ENCODE results near the gene SYDE2.
"Not testable (repeated sequence)": the region's sequence is repeated elsewhere in the genome, so short reads cannot be mapped to it uniquely, and the experiment has no call there.

Gene SYDE2

DNA sequence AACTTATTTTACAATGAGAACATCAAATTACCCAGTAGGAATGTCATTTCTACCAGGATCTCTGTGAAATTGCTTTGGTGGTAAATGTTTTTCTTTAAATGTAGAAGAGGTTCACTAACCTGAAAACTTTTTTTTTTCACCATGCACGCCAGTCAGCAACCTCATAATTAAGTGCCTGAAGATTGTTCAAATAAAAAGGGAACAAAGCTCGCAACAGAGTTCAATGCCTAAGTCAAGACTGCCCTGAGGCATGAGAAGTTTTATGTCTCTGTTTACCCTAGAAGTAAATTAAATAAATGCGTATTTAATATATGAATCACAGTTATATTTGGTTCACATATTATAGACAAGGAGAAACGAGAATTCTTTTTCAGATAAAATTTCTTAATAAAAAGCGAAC, 13.8 kb upstream of the SYDE2 start:
- no peak for DNase-seq (ENCODE audit: low read depth in 2 of 2)

GRCh38 chr1:85208488-85208887, 7.7 kb upstream of the SYDE2 start:
- no peak for DNase-seq (ENCODE audit: low read depth in 2 of 2)

- no peak for DNase-seq (ENCODE audit: low read depth in 2 of 2)
These were observed 2.9 kb upstream of the SYDE2 start for GRCh38 chr1:85203573-85204171.

- no peak for DNase-seq (ENCODE audit: low read depth in 2 of 2)
These were observed 2.0 kb upstream of the SYDE2 start for GRCh38 chr1:85202864-85203255.

DNA sequence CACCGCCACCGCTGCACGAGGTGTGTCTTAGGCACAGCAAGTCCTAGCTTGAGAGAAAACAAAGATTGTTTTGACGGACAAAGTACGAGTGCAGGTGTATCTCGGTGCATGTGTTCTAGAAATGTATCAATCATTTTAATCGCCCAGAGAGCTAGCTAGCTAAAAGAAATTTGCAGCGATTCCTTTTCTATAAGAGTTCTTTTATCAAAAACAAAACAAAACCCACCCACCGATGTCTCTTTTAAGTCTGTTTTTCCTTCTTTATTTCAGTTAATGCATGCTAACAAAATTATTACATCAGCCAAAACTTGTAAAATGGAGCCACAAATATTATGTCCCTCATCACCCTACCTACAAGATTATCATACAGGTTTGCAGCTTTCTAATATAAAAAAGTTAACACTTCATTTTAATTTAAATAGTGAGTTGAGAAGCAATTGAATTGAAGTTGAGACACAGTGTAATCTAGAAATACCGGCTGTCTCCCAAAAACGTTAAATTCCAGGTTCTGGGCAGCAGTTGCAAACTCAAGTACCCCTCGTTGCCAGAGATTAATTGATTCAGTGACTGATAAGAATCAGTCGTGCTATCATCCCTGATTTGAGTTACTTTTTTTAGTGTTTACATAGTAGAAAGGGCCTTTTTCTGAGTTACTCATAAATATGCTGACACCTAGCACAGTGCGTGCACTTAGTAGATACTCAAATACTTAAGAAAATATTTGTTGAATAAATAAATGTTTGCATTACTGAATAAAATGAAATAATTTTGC, 1.5 kb upstream of the SYDE2 start:
- no peak for DNase-seq (ENCODE audit: low read depth in 2 of 2)

GRCh38 chr1:85201340-85202091, 700 bp upstream of the SYDE2 start:
- peak; percentile 36 to 37 for DNase-seq (ENCODE audit: low read depth in 2 of 2)

DNA sequence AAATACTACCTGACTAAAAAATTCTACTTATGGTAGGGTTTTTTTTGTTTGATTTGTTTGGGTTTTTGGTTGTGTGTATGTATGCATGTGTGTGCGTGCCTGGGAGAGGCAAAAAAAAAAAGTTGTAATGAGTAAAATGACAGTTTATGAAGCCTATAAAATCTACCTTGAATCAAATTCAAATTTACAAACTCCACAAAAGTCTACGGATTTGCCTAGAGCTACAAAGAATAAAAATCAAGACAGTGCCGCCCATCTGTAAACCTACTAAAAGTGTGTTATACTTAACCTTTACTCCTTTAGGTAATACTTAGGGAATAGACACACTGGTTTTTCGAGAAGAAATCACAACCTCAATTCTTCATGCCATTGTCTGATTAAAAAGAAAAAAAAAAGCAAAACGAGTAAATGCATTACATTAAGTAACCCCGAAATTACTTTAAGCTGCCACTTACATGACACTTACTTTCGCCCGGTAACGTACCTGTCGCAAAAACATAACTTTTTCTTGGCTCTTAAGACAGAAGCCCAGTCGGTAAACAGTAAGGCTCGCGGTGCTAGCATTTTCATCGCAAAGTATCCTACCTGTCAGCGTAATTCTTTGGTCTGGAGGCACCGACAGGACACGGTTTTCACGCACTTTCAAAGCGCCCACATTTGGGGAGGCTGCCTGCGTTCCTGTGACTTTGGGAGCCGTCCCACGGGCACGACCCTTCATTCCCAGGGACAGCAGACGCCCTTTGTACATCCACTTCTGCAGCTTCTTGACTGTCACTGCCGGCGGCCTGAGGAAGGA, 951 bp downstream of the SYDE2 start:
- DNase-seq (ENCODE audit: low read depth in 2 of 2): no peak

- no peak for DNase-seq (ENCODE audit: low read depth in 2 of 2)
These were observed 2.0 kb downstream of the SYDE2 start for GRCh38 chr1:85198864-85199263.

GRCh38 chr1:85196358-85196757, 4.5 kb downstream of the SYDE2 start:
- no peak for DNase-seq (ENCODE audit: low read depth in 2 of 2)

DNA sequence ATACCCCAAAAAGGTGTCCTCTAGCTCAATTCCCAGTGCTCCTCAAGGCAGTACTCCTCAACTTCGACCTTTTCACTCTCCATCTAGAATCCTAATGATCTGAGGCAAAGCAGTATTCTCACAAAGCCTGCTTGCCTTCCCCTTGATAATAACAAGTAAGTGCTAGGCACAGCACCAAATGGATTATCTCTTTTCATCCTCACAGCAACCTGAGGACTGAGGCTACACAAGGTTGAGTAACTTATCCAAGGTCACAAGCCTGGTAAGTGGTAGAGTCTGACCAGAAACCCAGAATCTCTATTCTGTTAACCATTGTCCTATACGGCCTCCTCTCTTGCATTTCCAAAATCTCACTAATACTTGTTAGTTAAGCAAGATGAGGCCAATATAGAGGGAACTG, 5.1 kb downstream of the SYDE2 start:
- no peak for DNase-seq (ENCODE audit: low read depth in 2 of 2)

GRCh38 chr1:85192129-85192528, 8.7 kb downstream of the SYDE2 start:
- not testable (repeated sequence) for DNase-seq (ENCODE audit: low read depth in 2 of 2)

- DNase-seq (ENCODE audit: low read depth in 2 of 2): no peak
These were observed 11.7 kb downstream of the SYDE2 start for GRCh38 chr1:85189120-85189519.

GRCh38 chr1:85188530-85188929, 12.3 kb downstream of the SYDE2 start:
- no peak for DNase-seq (ENCODE audit: low read depth in 2 of 2)

- not testable (repeated sequence) for DNase-seq (ENCODE audit: low read depth in 2 of 2)
These were observed 13.8 kb downstream of the SYDE2 start for GRCh38 chr1:85187021-85187420.

DNA sequence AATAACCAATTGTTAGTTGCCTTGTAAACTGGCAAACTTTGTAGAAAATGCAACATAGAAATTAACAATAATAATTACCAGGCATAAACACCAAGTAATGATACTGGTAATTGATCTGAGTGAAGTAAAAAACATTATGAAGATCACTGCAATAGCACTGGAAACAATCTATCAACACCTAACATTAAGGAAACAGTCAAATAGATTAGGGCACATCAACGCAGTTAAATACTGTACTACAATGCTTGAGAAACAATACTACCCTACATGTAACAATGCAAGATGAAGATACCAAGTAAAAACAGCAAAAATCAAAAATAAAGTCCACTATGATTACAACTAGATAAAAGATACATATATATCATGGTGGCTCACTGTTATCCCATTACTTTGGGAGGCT, 16.6 kb downstream of the SYDE2 start:
- DNase-seq (ENCODE audit: low read depth in 2 of 2): no peak

GRCh38 chr1:85182700-85183099, 18.1 kb downstream of the SYDE2 start:
- DNase-seq (ENCODE audit: low read depth in 2 of 2): no peak

DNA sequence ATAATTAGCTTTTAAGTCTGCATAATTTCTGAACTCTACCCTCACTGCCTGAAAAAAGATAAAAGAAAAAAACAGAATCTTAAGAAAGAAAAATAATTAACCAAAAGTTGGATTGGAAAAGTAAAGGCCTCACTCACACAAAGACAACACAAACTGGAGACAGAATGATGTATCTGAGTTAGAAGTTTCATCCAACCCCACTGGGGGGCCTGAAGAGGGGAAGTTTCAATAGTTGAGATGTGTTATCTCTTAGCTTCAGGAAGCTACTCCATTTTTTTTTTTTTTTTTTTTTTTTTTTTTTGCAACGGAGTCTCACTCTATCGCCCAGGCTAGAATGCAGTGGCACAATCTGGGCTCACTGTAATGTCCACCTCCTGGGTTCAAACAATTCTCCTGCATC, 19.9 kb downstream of the SYDE2 start:
- no peak for DNase-seq (ENCODE audit: low read depth in 2 of 2)

DNA sequence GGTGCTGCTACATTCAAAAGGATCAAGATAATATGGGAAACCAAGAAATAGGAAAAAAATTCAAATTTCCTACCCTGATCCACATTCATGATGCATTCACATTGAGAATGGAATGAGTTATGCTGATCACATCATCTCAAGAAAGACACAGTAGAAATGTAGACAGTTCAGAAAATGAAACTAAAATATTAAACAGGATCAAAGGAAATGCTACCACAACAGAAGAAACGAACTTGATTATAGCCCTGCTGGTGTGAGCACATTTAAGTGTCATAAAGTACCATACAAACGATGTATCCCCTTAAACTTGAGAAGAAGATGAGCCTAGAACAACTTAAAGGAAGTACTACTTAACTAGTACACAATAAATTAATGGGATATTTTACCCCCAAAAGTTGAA, 21.3 kb downstream of the SYDE2 start:
- no peak for DNase-seq (ENCODE audit: low read depth in 2 of 2)

- no peak for DNase-seq (ENCODE audit: low read depth in 2 of 2)
These were observed 22.4 kb downstream of the SYDE2 start for GRCh38 chr1:85178396-85178795.

DNA sequence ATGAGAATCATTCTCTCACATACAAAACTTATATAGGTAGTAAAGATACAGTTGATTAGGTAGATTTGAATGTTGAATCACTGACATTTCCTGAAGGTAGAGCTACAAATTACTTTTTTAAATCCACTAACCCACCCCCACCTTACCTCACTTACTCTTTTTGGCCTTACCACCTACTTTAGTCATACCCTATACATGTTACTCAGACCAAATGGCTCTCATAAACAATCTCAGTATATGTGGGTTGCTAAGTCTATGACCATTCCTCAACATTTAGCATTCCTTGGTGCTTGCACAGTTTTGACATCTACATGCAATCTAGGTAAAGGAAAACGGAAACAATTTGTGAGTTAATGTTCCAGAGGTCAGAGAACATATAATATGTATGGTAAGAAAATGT, 26.3 kb downstream of the SYDE2 start:
- no peak for DNase-seq (ENCODE audit: low read depth in 2 of 2)

DNA sequence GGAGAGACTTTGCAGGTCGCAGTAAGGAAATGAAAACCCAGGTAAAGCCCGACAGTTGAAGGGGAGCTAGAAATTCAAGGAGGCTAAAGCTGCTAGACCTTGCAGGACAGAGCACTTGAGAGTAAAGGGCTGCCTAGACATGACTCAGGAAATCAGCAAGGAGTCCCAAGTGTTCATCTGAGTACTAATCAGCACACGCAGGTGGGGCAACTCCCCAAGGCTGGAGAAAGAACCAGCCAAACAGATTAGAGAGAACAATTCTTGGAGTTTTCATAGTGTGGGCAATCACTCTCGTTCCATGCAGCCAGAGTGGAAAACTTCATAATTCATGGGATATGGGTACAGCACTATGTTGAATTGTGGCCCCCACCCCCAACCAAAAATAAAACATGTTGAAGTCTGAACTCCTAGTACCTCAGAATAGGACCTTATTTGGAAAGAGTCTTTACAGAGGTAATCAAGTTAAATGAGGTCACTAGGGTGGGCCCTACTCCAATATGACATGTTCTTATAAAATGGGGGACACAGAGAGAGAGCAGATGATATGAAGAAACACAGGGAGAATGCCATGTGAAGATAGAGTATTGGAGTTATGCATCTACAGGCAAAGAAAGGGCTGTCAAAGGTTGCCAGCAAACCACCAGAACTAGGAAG, 28.0 kb downstream of the SYDE2 start:
- DNase-seq (ENCODE audit: low read depth in 2 of 2): no peak

DNA sequence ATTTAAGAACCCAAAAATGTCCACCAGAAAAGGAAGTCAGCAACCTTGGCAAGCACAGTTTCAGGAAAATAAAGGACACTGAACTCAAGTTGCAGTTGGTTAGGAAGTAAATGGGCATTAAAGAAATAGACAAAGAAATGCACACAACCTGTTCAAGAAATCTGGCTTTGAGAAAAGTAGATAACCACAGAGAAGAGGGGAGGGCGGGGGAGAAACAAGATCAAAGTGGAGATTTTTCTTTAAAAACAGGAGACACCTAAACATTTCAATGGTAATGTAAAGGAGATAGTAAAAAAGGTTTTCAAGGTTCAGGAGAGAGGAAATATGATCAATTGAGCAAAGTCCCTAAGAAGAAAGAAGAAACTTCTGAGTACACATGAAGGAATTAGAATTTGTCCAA, 29.1 kb downstream of the SYDE2 start:
- no peak for DNase-seq (ENCODE audit: low read depth in 2 of 2)
